Dermis microvascular lymphatic vessel endothelial cell (primary cell): ENCODE measurements around the gene KRTAP9-7. TPM values are rescaled to one million over a fixed set of nuclear protein-coding genes. Genes with fewer than 3 reads are reported as not detected.
"Not testable (repeated sequence)": the region's sequence is repeated elsewhere in the genome, so short reads cannot be mapped to it uniquely, and the experiment has no call there.

Source experiments
- DNase-seq, 2 donors: peaks; one replicate each; pipeline versions ENCODE4 v3.0.0 to v3.0.0-alpha.2; 2010; ENCODE audit warnings: low read depth in 2 of 2
- total RNA-seq: library from RNA; depleted of rRNA; stranded (reverse); fragments of >200 nt; gene quantifications from 2 replicates; pipeline ENCODE4 v1.2.1, GENCODE V29; 2014

KRTAP9-7 gene
- total RNA-seq, 1 donor from 2014 or later = not detected

- not testable (repeated sequence) for DNase-seq
These were observed 4.2 kb upstream of the KRTAP9-7 start for GRCh38 chr17:41271323-41271722.

- DNase-seq = no peak
These were observed 3.6 kb upstream of the KRTAP9-7 start for GRCh38 chr17:41271858-41272257.

- no peak for DNase-seq
These were observed 2.9 kb downstream of the KRTAP9-7 start for GRCh38 chr17:41278176-41278955.

- DNase-seq = no peak
These were observed 8.5 kb downstream of the KRTAP9-7 start for GRCh38 chr17:41284043-41284442.

- no peak for DNase-seq
These were observed 9.0 kb downstream of the KRTAP9-7 start for GRCh38 chr17:41284546-41284945.

- DNase-seq = no peak
These were observed 11.6 kb downstream of the KRTAP9-7 start for GRCh38 chr17:41287050-41287449.

GRCh38 chr17:41294016-41294415, 18.5 kb downstream of the KRTAP9-7 start:
- no peak for DNase-seq

- DNase-seq = no peak
These were observed 21.3 kb downstream of the KRTAP9-7 start for GRCh38 chr17:41296846-41297245.

GRCh38 chr17:41298458-41299135, 23.1 kb downstream of the KRTAP9-7 start:
- DNase-seq = no peak

- no peak for DNase-seq
These were observed 25.8 kb downstream of the KRTAP9-7 start for GRCh38 chr17:41301204-41301790.

- no peak for DNase-seq
These were observed 26.7 kb downstream of the KRTAP9-7 start, which contains the start of gene KRTAP29-1 for GRCh38 chr17:41301916-41302901. Gene KRTAP29-1 (minus strand): TSS chr17:41302851. CDS start chr17:41302851, 0 bp downstream.

- no peak for DNase-seq
These were observed 27.5 kb downstream of the KRTAP9-7 start for GRCh38 chr17:41302981-41303380.

- DNase-seq = no peak
These were observed 28.6 kb downstream of the KRTAP9-7 start for GRCh38 chr17:41304091-41304490.

GRCh38 chr17:41307647-41308046, 32.1 kb downstream of the KRTAP9-7 start:
- no peak for DNase-seq

GRCh38 chr17:41308251-41308917, 32.9 kb downstream of the KRTAP9-7 start:
- DNase-seq = no peak

- no peak for DNase-seq
These were observed 33.4 kb downstream of the KRTAP9-7 start, which contains the start of gene KRTAP16-1 for GRCh38 chr17:41308918-41309359. Gene KRTAP16-1 (minus strand): TSS chr17:41309309. CDS start chr17:41309253, 56 bp downstream.

- DNase-seq = no peak
These were observed 35.6 kb downstream of the KRTAP9-7 start for GRCh38 chr17:41311111-41311510.

GRCh38 chr17:41315204-41315794, 39.8 kb downstream of the KRTAP9-7 start, which contains the start of gene KRTAP17-1:
Gene KRTAP17-1 (minus strand): TSS chr17:41315710. CDS start chr17:41315650, 60 bp downstream.
- DNase-seq = no peak

GRCh38 chr17:41315814-41316445, 40.4 kb downstream of the KRTAP9-7 start:
- DNase-seq = no peak
